Endothelial cell of umbilical vein (primary cell): ENCODE results near the gene SOAT1. TPM values are rescaled to one million over a fixed set of nuclear protein-coding genes. Genes with fewer than 3 reads are reported as not detected.
A peak's percentile ranks its signal among the peaks of the same experiment; 100 is the strongest.

Experiments used
- BruUV-seq: library from RNA; stranded (reverse); fragments of 400-500 nt; replicated peaks from 2 replicates; lab custom pipeline; 2021; lab: Mats Ljungman, UMichigan
- CTCF ChIA-PET: fragments of 300-600, 350-600 bp; sonication (Branson Sonifier 250); formaldehyde crosslinking; loops from one replicate; lab custom pipeline; 2021; ENCODE audit warnings: antibody characterized with exemption, inconsistent platforms; lab: Charles Lee
- POLR2A ChIA-PET: fragments of 300-600, 350-600 bp; sonication (Branson Sonifier 250); formaldehyde crosslinking; loops from one replicate; lab custom pipeline; 2021; ENCODE audit warnings: antibody characterized with exemption, inconsistent platforms; lab: Charles Lee
- DNase-seq: peaks from one replicate; pipeline ENCODE4 v3.0.0-alpha.2; 2011; ENCODE audit warnings: low read depth, low spot score
- FAIRE-seq: peaks from 2 replicates; lab custom pipeline; 2011; peaks lifted over from hg19 to GRCh38; lab: Jason Lieb, UNC
- H2AFZ ChIP-seq: 2 replicates; pipeline ENCODE4 v1.6.0; 2012; ENCODE audit warnings: low read depth, low read length, control low read depth, inconsistent platforms
- H3K27ac ChIP-seq: 2 replicates; pipeline ENCODE4 v1.5.1; 2011; ENCODE audit warnings: low read depth, mild to moderate bottlenecking, control low read depth, low read length, moderate library complexity; ENCODE audit not compliant: insufficient read depth
- H3K27me3 ChIP-seq, 2 experiments: 2 replicates each; pipeline versions ENCODE4 v1.6.0 to v1.6.1; 2011; ENCODE audit warnings: low read length in 2 of 2, mixed read lengths in 1 of 2; ENCODE audit not compliant: control insufficient read depth in 2 of 2, insufficient read depth in 2 of 2
- H3K36me3 ChIP-seq, 2 experiments: 2 replicates in 1 of 2; 3 replicates in 1 of 2; pipeline ENCODE4 v1.5.1; 2011; ENCODE audit warnings: low read length in 2 of 2, mild to moderate bottlenecking in 1 of 2, moderate library complexity in 1 of 2; ENCODE audit not compliant: control insufficient read depth in 2 of 2, insufficient read depth in 2 of 2; ENCODE audit errors: extremely low read depth in 1 of 2
- H3K4me1 ChIP-seq: 3 replicates; pipeline ENCODE4 v1.5.1; 2011; ENCODE audit warnings: mild to moderate bottlenecking, low read length; ENCODE audit not compliant: control insufficient read depth, insufficient read depth; ENCODE audit errors: extremely low read depth
- H3K4me2 ChIP-seq: 2 replicates; pipeline ENCODE4 v1.6.1; 2011; ENCODE audit warnings: low read length, control low read depth, mixed read lengths; ENCODE audit not compliant: insufficient read depth
- H3K4me3 ChIP-seq, 3 experiments: fragments of 200-600 bp in 1 of 3; sonication (generic), shearing (Covaris generic) in 1 of 3; replicated peaks in 1 of 3; 2 replicates each; pipeline ENCODE4 v1.5.1; 2011 to 2016; ENCODE audit warnings: control low read depth in 3 of 3, low read length in 3 of 3, mild to moderate bottlenecking in 2 of 3, inconsistent platforms in 1 of 3, low read depth in 1 of 3, moderate library complexity in 1 of 3; ENCODE audit not compliant: insufficient read depth in 1 of 3
- H3K79me2 ChIP-seq: 2 replicates; pipeline ENCODE4 v1.6.0; 2012; ENCODE audit warnings: low read length, inconsistent platforms; ENCODE audit not compliant: control insufficient read depth, insufficient read depth
- H3K9ac ChIP-seq: replicated peaks from 2 replicates; pipeline ENCODE3; 2011; ENCODE audit warnings: low read length, control low read depth; ENCODE audit not compliant: insufficient read depth; ENCODE audit errors: extremely low read depth
- H3K9me1 ChIP-seq: replicated peaks from 3 replicates; pipeline ENCODE4 v1.6.0; 2011; ENCODE audit warnings: mild to moderate bottlenecking, low read length; ENCODE audit not compliant: control insufficient read depth, insufficient read depth; ENCODE audit errors: extremely low read depth
- H3K9me3 ChIP-seq: replicated peaks from 2 replicates; pipeline ENCODE4 v1.5.1; 2012; ENCODE audit warnings: low read length, inconsistent platforms; ENCODE audit not compliant: control insufficient read depth, insufficient read depth
- H4K20me1 ChIP-seq: replicated peaks from 2 replicates; pipeline ENCODE3; 2011; ENCODE audit warnings: mild to moderate bottlenecking, low read length; ENCODE audit not compliant: control insufficient read depth, insufficient read depth; ENCODE audit errors: extremely low read depth
- EZH2 ChIP-seq: IDR thresholded peaks from 2 replicates; pipeline ENCODE4 v1.6.1; 2012; ENCODE audit warnings: borderline replicate concordance, low read depth, mild to moderate bottlenecking, moderate library complexity, low read length, inconsistent platforms; ENCODE audit not compliant: severe bottlenecking
- FOS ChIP-seq: IDR thresholded peaks from 2 replicates; pipeline ENCODE4 v1.6.1; 2011; ENCODE audit warnings: mild to moderate bottlenecking, low read length, moderate library complexity, borderline replicate concordance; ENCODE audit not compliant: insufficient read depth
- GATA2 ChIP-seq: IDR thresholded peaks from 2 replicates; pipeline ENCODE4 v1.7.0; 2011; ENCODE audit warnings: low read depth, mild to moderate bottlenecking, moderate library complexity, mixed read lengths, low read length; ENCODE audit not compliant: insufficient read length, insufficient read depth
- JUN ChIP-seq: IDR thresholded peaks from 2 replicates; pipeline ENCODE4 v1.6.1; 2011; ENCODE audit warnings: borderline replicate concordance, low read depth; ENCODE audit not compliant: insufficient read length, insufficient read depth
- MYC ChIP-seq: IDR thresholded peaks from one replicate; pipeline ENCODE4 v1.6.1; 2011; ENCODE audit warnings: mild to moderate bottlenecking, low read depth, low read length
- POLR2A ChIP-seq: IDR thresholded peaks from 2 replicates; pipeline ENCODE4 v1.6.1; 2012; ENCODE audit warnings: low read depth, mild to moderate bottlenecking, control low read depth, low read length
- POLR2AphosphoS5 ChIP-seq: IDR thresholded peaks from 2 replicates; pipeline ENCODE4 v1.6.1; 2012; ENCODE audit warnings: low read depth, mild to moderate bottlenecking, control low read depth, low read length, moderate library complexity; ENCODE audit not compliant: insufficient read depth
- dilution Hi-C: fragments of 300-500 bp; cut with MboI; formaldehyde crosslinking; loops from one replicate; pipeline ENCODE4 v1.15.0; 2019; ENCODE audit warnings: low sequenced_read_pairs; ENCODE audit not compliant: extremely low pct_ligation_motif_present
- intact Hi-C: fragments of 100-400 bp; cut with micrococcal nuclease; formaldehyde crosslinking; loops from one replicate; pipeline ENCODE4 v1.10.0; 2022
- polyA plus RNA-seq, 4 experiments: library from polyadenylated mRNA; depleted of rRNA in 3 of 4; stranded (reverse) in 3 of 4; unstranded in 1 of 4; fragments of >200 nt; gene quantifications; 2 replicates each; pipeline versions ENCODE4 v1.2.1 to v1.2.3, GENCODE V29; 2011 to 2012; ENCODE audit warnings: missing spikeins in 1 of 4
- total RNA-seq: library from RNA; stranded (reverse); gene quantifications from 2 replicates; pipeline ENCODE4 v1.2.3, GENCODE V29; 2021
- TF ChIP-seq, protein P1 (sequence below), 2 donors: IDR thresholded peaks; 1 replicate in 1 of 2; 2 replicates in 1 of 2; pipeline ENCODE4 v1.5.1; 2011; ENCODE audit warnings: low read length in 2 of 2, mild to moderate bottlenecking in 2 of 2, moderate library complexity in 2 of 2, control low read depth in 1 of 2, inconsistent platforms in 1 of 2, low read depth in 1 of 2; ENCODE audit not compliant: insufficient read depth in 1 of 2; ENCODE audit errors: extremely low read depth in 1 of 2
- TF ChIP-seq, protein P2 (sequence below): IDR thresholded peaks from 2 replicates; pipeline ENCODE4 v1.6.1; 2011; ENCODE audit not compliant: insufficient read depth, insufficient read length

Gene SOAT1
- total and polyA plus RNA-seq, 2 donors (not counting 3 experiments of a cell fraction or from before 2014, with no cell fraction given) = 14.0 to 38.2 TPM

DNA sequence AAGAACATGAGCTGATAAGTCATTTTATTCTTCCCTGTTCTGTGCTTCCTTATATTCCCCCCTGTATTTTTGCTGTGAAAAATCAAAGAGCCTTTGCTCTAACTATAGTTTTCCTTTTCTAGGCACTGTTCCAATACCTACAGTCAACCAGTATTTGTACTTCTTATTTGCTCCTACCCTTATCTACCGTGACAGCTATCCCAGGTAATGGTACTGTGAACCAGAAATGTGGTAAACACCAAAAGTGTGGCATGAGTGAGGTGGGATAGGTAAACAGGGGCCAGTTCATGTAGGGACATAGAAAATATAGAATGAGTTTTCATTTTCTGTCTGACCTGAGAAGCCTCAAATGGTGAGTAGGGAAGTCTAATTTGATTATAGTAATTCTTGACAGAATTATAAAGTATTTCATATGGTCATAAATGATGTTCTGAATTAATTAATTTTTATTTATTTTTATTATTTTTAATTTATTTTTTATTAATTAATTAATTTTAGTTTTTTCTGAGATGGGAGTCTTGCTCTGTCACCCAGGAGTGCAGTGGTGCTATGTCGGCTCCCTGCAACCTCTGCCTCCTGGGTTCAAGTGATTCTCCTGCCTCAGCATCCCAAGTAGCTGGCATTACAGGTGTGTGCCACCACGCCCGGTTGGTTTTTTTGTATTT lies 49.3 kb downstream of the SOAT1 start:
- H3K79me2 ChIP-seq = no peaks in the 10 kb centered on the region
- no peaks in the 10 kb centered on the region for H3K36me3 ChIP-seq
- no peak overlapping the region for H3K4me2 ChIP-seq
- H3K4me3 ChIP-seq = no peak overlapping the region
- ChIA-PET CTCF (interaction anchor here (1.3 kb wide), 1 partner anchor 9 kb away, joined by 3 read pairs; no protein-coding TSS in a partner anchor), POLR2A (no interaction called here)
- no peaks in the 10 kb centered on the region for H3K4me1 ChIP-seq
- H4K20me1 ChIP-seq = no peaks in the 10 kb centered on the region
- H3K27ac ChIP-seq = no peak overlapping the region
- no peaks in the 10 kb centered on the region for H3K9me1 ChIP-seq
- H3K9me3 ChIP-seq = no peaks in the 10 kb centered on the region
- no peak overlapping the region for H3K9ac ChIP-seq
- DNase-seq (no peak), FAIRE-seq (peak; percentile 42)
- intact Hi-C loops = no loop called here
- dilution Hi-C loops = no loop called here
- TF ChIP-seq JUN (no peak), POLR2AphosphoS5 (no peak), MYC (no peak), GATA2 (no peak), FOS (no peak), EZH2 (no peak), POLR2A (no peak)
- TF ChIP-seq, protein P1, sequence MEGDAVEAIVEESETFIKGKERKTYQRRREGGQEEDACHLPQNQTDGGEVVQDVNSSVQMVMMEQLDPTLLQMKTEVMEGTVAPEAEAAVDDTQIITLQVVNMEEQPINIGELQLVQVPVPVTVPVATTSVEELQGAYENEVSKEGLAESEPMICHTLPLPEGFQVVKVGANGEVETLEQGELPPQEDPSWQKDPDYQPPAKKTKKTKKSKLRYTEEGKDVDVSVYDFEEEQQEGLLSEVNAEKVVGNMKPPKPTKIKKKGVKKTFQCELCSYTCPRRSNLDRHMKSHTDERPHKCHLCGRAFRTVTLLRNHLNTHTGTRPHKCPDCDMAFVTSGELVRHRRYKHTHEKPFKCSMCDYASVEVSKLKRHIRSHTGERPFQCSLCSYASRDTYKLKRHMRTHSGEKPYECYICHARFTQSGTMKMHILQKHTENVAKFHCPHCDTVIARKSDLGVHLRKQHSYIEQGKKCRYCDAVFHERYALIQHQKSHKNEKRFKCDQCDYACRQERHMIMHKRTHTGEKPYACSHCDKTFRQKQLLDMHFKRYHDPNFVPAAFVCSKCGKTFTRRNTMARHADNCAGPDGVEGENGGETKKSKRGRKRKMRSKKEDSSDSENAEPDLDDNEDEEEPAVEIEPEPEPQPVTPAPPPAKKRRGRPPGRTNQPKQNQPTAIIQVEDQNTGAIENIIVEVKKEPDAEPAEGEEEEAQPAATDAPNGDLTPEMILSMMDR (IDR thresholded peaks at IDR 0.05; ENCODE audit: extremely low read depth in 1 of 2, insufficient read depth in 1 of 2, low read depth in 1 of 2, low read length in 2 of 2) = no peak
- TF ChIP-seq, protein P2, sequence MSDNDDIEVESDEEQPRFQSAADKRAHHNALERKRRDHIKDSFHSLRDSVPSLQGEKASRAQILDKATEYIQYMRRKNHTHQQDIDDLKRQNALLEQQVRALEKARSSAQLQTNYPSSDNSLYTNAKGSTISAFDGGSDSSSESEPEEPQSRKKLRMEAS = no peak
- H2AFZ ChIP-seq = no peak overlapping the region
- no peaks in the 10 kb centered on the region for H3K27me3 ChIP-seq
- BruUV-seq = no TSS peak
